ENCODE results near the gene RAB37.

RAB37 gene

GRCh38 chr17:74736513-74737298 is at the start of gene RAB37:
RAB37 (plus strand) TSS chr17:74737256; CDS start chr17:74737273, 17 bp downstream.
- DNase-seq, result no peak

- DNase-seq, result no peak
Observed at GRCh38 chr17:74687886-74688285, 49.2 kb upstream of the RAB37 start.

GRCh38 chr17:74690409-74690825 is 46.6 kb upstream of the RAB37 start:
- no peak for DNase-seq

- DNase-seq, result no peak
Observed at GRCh38 chr17:74691151-74691550, 45.9 kb upstream of the RAB37 start.

- DNase-seq, result no peak
Observed at GRCh38 chr17:74694081-74694480, 43.0 kb upstream of the RAB37 start.

- DNase-seq, result no peak
Observed at GRCh38 chr17:74695629-74696028, 41.4 kb upstream of the RAB37 start.

GRCh38 chr17:74697515-74697914 is 39.5 kb upstream of the RAB37 start:
- DNase-seq, result no peak

GRCh38 chr17:74698069-74698468 is 39.0 kb upstream of the RAB37 start:
- DNase-seq, result no peak

- no peak for DNase-seq
Observed at GRCh38 chr17:74699236-74699635, 37.8 kb upstream of the RAB37 start.

GRCh38 chr17:74702116-74702871 is 34.8 kb upstream of the RAB37 start:
- DNase-seq, result no peak

GRCh38 chr17:74703311-74703710 is 33.7 kb upstream of the RAB37 start:
- no peak for DNase-seq

- DNase-seq, result no peak
Observed at GRCh38 chr17:74704544-74704943, 32.5 kb upstream of the RAB37 start.

GRCh38 chr17:74711058-74711824 is 25.8 kb upstream of the RAB37 start:
- no peak for DNase-seq

GRCh38 chr17:74712301-74712700 is 24.8 kb upstream of the RAB37 start:
- no peak for DNase-seq

- no peak for DNase-seq
Observed at GRCh38 chr17:74712756-74713155, 24.3 kb upstream of the RAB37 start, which contains the start of gene CD300LF. CD300LF (minus strand) TSS chr17:74712923; CDS start chr17:74712866, 57 bp downstream.

GRCh38 chr17:74713171-74713755 is 23.8 kb upstream of the RAB37 start:
- DNase-seq, result no peak

- no peak for DNase-seq
Observed at GRCh38 chr17:74715144-74715543, 21.9 kb upstream of the RAB37 start.

- no peak for DNase-seq
Observed at GRCh38 chr17:74720506-74720905, 16.6 kb upstream of the RAB37 start.

GRCh38 chr17:74722782-74723181 is 14.3 kb upstream of the RAB37 start:
- DNase-seq, result no peak

GRCh38 chr17:74723891-74724290 is 13.2 kb upstream of the RAB37 start:
- DNase-seq, result no peak

- no peak for DNase-seq
Observed at GRCh38 chr17:74725111-74725510, 11.9 kb upstream of the RAB37 start.

- DNase-seq, result no peak
Observed at GRCh38 chr17:74728033-74728701, 8.9 kb upstream of the RAB37 start.

Data from NCI-H2107 (cell line).